SK-N-SH (cell line): Measurements from ENCODE around the gene SPOCK1.

ENCODE experiments used
- CTCF ChIP-seq: fragments of 200-600 bp; sonication (generic); IDR thresholded peaks from 2 replicates; pipeline ENCODE4 v1.6.1; 2017; ENCODE audit warnings: antibody characterized with exemption, mild to moderate bottlenecking, moderate library complexity
- GABPA ChIP-seq: IDR thresholded peaks from 2 replicates; pipeline ENCODE4 v1.4.0; 2012; ENCODE audit warnings: low read depth, mild to moderate bottlenecking
- POLR2AphosphoS5 ChIP-seq: IDR thresholded peaks from 2 replicates; pipeline ENCODE4 v1.6.1; 2012; ENCODE audit warnings: low read depth, low read length
- RFX5 ChIP-seq: IDR thresholded peaks from 2 replicates; pipeline ENCODE4 v1.6.1; 2012; ENCODE audit warnings: mild to moderate bottlenecking, improper control_type of control experiment, low read length
- TAF1 ChIP-seq: IDR thresholded peaks from 2 replicates; pipeline ENCODE4 v1.6.1; 2012; ENCODE audit warnings: low read depth, mild to moderate bottlenecking, low read length, moderate library complexity, borderline replicate concordance

- TF ChIP-seq RFX5 (no peak), TAF1 (no peak), CTCF (no peak), GABPA (no peak), POLR2AphosphoS5 (no peak)
Observed at GRCh38 chr5:137462816-137463520, 36.2 kb downstream of the SPOCK1 start.
